Heart right ventricle (tissue), 16 donors: ENCODE results near the gene TSPAN11. TPM values are rescaled to one million over a fixed set of nuclear protein-coding genes. Genes with fewer than 3 reads are reported as not detected.

ENCODE experiments used
- ATAC-seq, 8 donors: fragments of 200-7000 bp; cut with Tn5 transposase; one replicate each; pipeline ENCODE4 v1.9.1; 2020; ENCODE audit warnings: mild to moderate bottlenecking in 8 of 8, moderate library complexity in 8 of 8, moderate number of reproducible peaks in 1 of 8
- DNase-seq, 2 donors: peaks; one replicate each; pipeline ENCODE4 v3.0.0-alpha.2; 2020
- H3K27ac ChIP-seq, 10 donors: fragments of 200-600 bp; sonication (generic) in 2 of 10; one replicate each; pipeline versions ENCODE4 v1.5.0 to v1.8.0; 2020 to 2022; ENCODE audit warnings: mild to moderate bottlenecking in 3 of 10
- H3K27me3 ChIP-seq, 7 donors: fragments of 200-600 bp; one replicate each; pipeline ENCODE4 v1.8.0; 2021 to 2022; ENCODE audit warnings: mild to moderate bottlenecking in 2 of 7
- H3K36me3 ChIP-seq, 9 donors: fragments of 200-600 bp; sonication (generic) in 1 of 9; one replicate each; pipeline versions ENCODE4 v1.5.0 to v1.8.0; 2020 to 2022; ENCODE audit warnings: mild to moderate bottlenecking in 2 of 9
- H3K4me1 ChIP-seq, 9 donors: fragments of 200-600 bp; sonication (generic) in 1 of 9; one replicate each; pipeline versions ENCODE4 v1.5.0 to v1.8.0; 2020 to 2022; ENCODE audit warnings: mild to moderate bottlenecking in 4 of 9
- H3K4me3 ChIP-seq, 10 donors: fragments of 200-600 bp; sonication (generic) in 2 of 10; one replicate each; pipeline versions ENCODE4 v1.5.0 to v1.8.0; 2020 to 2022; ENCODE audit warnings: mild to moderate bottlenecking in 7 of 10, moderate library complexity in 2 of 10
- H3K9me3 ChIP-seq, 11 donors: fragments of 200-600 bp in 10 of 11; sonication (generic) in 2 of 11; one replicate each; pipeline versions ENCODE4 v1.5.0 to v1.8.0; 2013 to 2022; ENCODE audit warnings: mild to moderate bottlenecking in 2 of 11, control low read depth in 1 of 11, moderate library complexity in 1 of 11
- CTCF ChIP-seq, 9 donors: fragments of 200-600 bp; sonication (generic) in 2 of 9; IDR thresholded peaks; one replicate each; pipeline versions ENCODE4 v1.5.0 to v1.8.0; 2021 to 2022; ENCODE audit warnings: antibody characterized with exemption in 9 of 9, mild to moderate bottlenecking in 5 of 9, moderate library complexity in 1 of 9
- WGBS, 2 donors: extraction: QIAGEN DNeasy Blood & Tissue Kit; methylation state at CpG; one replicate each; pipeline ENCODE4 v1.1.7; 2013; ENCODE audit warnings: inconsistent platforms in 1 of 2; 5-methylcytosine and 5-hydroxymethylcytosine counted together
- intact Hi-C, 10 donors: fragments of 100-400 bp; cut with DNase I; formaldehyde crosslinking; loops; one replicate each; pipeline versions ENCODE4 v1.11.1 to v1.14.2; 2022
- polyA plus RNA-seq, 2 donors: library from polyadenylated mRNA; stranded (reverse); fragments of 200-250 nt; gene quantifications; one replicate each; pipeline ENCODE4 v1.2.3, GENCODE V29; 2013
- total RNA-seq, 10 donors: library from RNA; stranded (reverse); fragmentation: NEBNext Ultra II Directional in 3 of 10; extraction: Animal tissue kit (Norgen Biotek cat#: 25700) in 3 of 10; gene quantifications; one replicate each; pipeline versions ENCODE4 v1.2.1 to v1.2.4, GENCODE V29; 2021 to 2023
- donor health status: Arrhythmogenic right ventricular cardiomyopathy.
- donor health status: ischemic (EF 13 %, LVEDD 7.1; RV severe dilation, severe dysfunction).
- donor health status: healthy with polysubstance abuse.
- donor health status: DM: no; HTN: yes; CAD: no.
- donor health status: DM: no; HTN: no; CAD: no.
- donor health status: ischemic (EF 25% LVEDD 6.9; RV normal size, moderate dysfunction).
- donor health status: ischemic (EF 25% LVEDD 5.7; RV mildly dilated, moderate dysfunction).
- donor health status: healthy.
- donor health status: DM: yes; HTN: yes; CAD: no.
- donor health status: Ischemic cardiomyopathy.
- donor health status: ischemic (EF 35%, LVEDD 5.7; RV mildly dilated, moderate dysfunction).
- donor health status: nonischemic (EF 11% LVEDD 7.7; RV severe dilation, severe dysfunction).
- donor health status: DM: yes; HTN: yes; CAD: no.
- donor health status: PGD.
- donor health status: ischemic (EF 29% LVEDD 5.4; RV normal size, mild dysfunction).
- donor health status: nonischemic (EF 23%, LVEDD 6.1; RV moderate dilation, normal function).

Gene TSPAN11
- total and polyA plus RNA-seq, 12 donors = 0.60 to 2.9 (median 0.94) TPM

GRCh38 chr12:31000751-31001150 is 74.2 kb downstream of the TSPAN11 start:
- ATAC-seq (no peak), DNase-seq (no peak)
- no peaks in the 10 kb centered on the region for H3K27me3 ChIP-seq
- no peak for TF ChIP-seq CTCF (IDR thresholded peaks at IDR 0.05)
- no peak overlapping the region for H3K4me3 ChIP-seq
- intact Hi-C loops = no loop called here
- no peaks in the 10 kb centered on the region for H3K9me3 ChIP-seq
- no peaks in the 10 kb centered on the region for H3K4me1 ChIP-seq
- no peaks in the 10 kb centered on the region for H3K36me3 ChIP-seq
- no peak overlapping the region for H3K27ac ChIP-seq
- 72 to 84% methylated on average over 3 of the region's 3 CpGs for WGBS, 2 donors

DNA sequence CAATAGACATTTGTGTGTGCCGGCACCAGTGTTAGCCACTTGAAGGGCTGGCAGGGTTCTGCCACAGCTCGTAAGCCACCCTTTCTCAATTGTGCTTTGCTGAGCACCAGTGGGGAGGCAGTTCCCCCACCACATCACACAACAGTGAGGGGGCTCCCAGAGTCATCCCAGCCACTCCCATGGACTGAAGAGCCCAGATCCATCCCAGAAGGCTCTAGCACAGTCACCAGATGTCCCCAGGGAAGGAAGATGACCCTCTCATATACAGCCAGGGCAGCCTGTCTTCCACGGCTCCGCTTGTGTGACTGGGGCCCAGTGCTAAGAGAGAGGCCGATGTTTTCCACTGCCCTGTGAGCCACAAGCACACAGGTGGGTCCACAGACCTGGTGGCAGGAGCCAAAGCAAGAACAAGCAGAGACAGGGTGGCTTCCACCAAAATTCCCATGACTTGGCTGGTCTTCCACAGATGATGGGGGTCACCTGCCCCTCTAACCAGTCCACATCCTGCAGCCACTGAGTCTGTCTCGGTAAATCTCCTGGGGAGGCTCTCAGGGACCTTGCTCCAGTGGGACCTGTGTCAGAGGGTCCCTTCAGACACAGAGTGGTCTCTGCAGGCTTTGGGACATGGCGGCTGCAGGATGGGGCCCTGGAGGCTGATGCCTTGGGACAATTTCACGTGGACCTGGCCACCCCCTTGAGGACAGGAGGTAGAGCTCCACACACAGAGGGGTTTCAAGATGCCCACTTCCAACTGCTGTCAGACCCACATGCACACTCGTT is 75.2 kb downstream of the TSPAN11 start:
- TF ChIP-seq CTCF (IDR thresholded peaks at IDR 0.05) = no peak
- no peaks in the 10 kb centered on the region for H3K27me3 ChIP-seq
- intact Hi-C loops = no loop called here
- WGBS, 2 donors = 89 to 96% methylated on average over 9 of the region's 9 CpGs
- H3K4me3 ChIP-seq = no peak overlapping the region
- H3K9me3 ChIP-seq = no peaks in the 10 kb centered on the region
- H3K36me3 ChIP-seq = no peaks in the 10 kb centered on the region
- no peaks in the 10 kb centered on the region for H3K4me1 ChIP-seq
- DNase-seq (no peak), ATAC-seq (no peak)
- no peak overlapping the region for H3K27ac ChIP-seq

- Histone ChIP-seq H3K9me3 (no peaks in the 10 kb centered on the region), H3K27ac (no peak overlapping the region), H3K4me1 (no peaks in the 10 kb centered on the region), H3K27me3 (no peaks in the 10 kb centered on the region), H3K36me3 (no peaks in the 10 kb centered on the region), H3K4me3 (no peak overlapping the region)
- TF ChIP-seq CTCF (IDR thresholded peaks at IDR 0.05) = no peak
- WGBS, 2 donors = 85 to 90% methylated on average over 5 of the region's 5 CpGs
- no peak for DNase-seq
- ATAC-seq = no peak
- intact Hi-C loops = no loop called here
Measured at GRCh38 chr12:31002361-31002725, 75.8 kb downstream of the TSPAN11 start.

GRCh38 chr12:31002999-31003398 is 76.5 kb downstream of the TSPAN11 start:
- Histone ChIP-seq H3K36me3 (no peaks in the 10 kb centered on the region), H3K27ac (no peak overlapping the region), H3K27me3 (no peaks in the 10 kb centered on the region), H3K4me3 (no peak overlapping the region), H3K4me1 (no peaks in the 10 kb centered on the region), H3K9me3 (no peaks in the 10 kb centered on the region)
- intact Hi-C loops = no loop called here
- no peak for ATAC-seq
- DNase-seq = no peak
- TF ChIP-seq CTCF (IDR thresholded peaks at IDR 0.05) = no peak
- WGBS, 2 donors = 63 to 83% methylated on average over 1 of the region's 1 CpG
